Suprapubic skin (tissue), 4 donors: Measurements from ENCODE around the gene MACC1. TPM values are rescaled to one million over a fixed set of nuclear protein-coding genes. Genes with fewer than 3 reads are reported as not detected.
A peak's percentile ranks its signal among the peaks of the same experiment; 100 is the strongest.

Experiments used
- DNase-seq, 2 donors: peaks; one replicate each; pipeline ENCODE4 v3.0.0-alpha.2; 2019; ENCODE audit warnings: low spot score in 2 of 2
- H3K27ac ChIP-seq: fragments of 200-600 bp; sonication (generic); one replicate; pipeline ENCODE4 v1.5.1; 2019
- H3K27me3 ChIP-seq: fragments of 200-600 bp; sonication (generic); one replicate; pipeline ENCODE4 v1.5.1; 2019
- H3K36me3 ChIP-seq: fragments of 200-600 bp; sonication (generic); one replicate; pipeline ENCODE4 v1.5.1; 2019
- H3K4me1 ChIP-seq: fragments of 200-600 bp; sonication (generic); one replicate; pipeline ENCODE4 v1.5.1; 2019
- H3K4me3 ChIP-seq: fragments of 200-600 bp; sonication (generic); one replicate; pipeline ENCODE4 v1.5.1; 2019; ENCODE audit warnings: mild to moderate bottlenecking
- H3K9me3 ChIP-seq: fragments of 200-600 bp; sonication (generic); one replicate; pipeline ENCODE4 v1.5.1; 2019
- CTCF ChIP-seq, 2 donors: fragments of 200-600 bp in 1 of 2; fragments of 450-650 bp in 1 of 2; sonication (generic) in 1 of 2; IDR thresholded peaks; one replicate each; pipeline ENCODE4 v1.5.1; 2016 to 2019; ENCODE audit warnings: antibody characterized with exemption in 2 of 2, mild to moderate bottlenecking in 1 of 2, moderate library complexity in 1 of 2
- EP300 ChIP-seq: sonication (generic); formaldehyde crosslinking; IDR thresholded peaks from one replicate; pipeline ENCODE4 v1.6.1; 2017; ENCODE audit warnings: antibody characterized with exemption
- POLR2A ChIP-seq, 2 donors: fragments of 450-650 bp; IDR thresholded peaks; one replicate each; pipeline ENCODE4 v1.6.1; 2017; ENCODE audit warnings: antibody characterized with exemption in 2 of 2, mild to moderate bottlenecking in 2 of 2, moderate library complexity in 2 of 2
- POLR2AphosphoS5 ChIP-seq, 3 donors: sonication (generic); formaldehyde crosslinking; IDR thresholded peaks; one replicate each; pipeline ENCODE4 v1.6.1; 2017; ENCODE audit warnings: antibody characterized with exemption in 3 of 3
- WGBS: methylation state at CpG from one replicate; pipeline ENCODE4 v1.1.5; 2018; 5-methylcytosine and 5-hydroxymethylcytosine counted together
- total RNA-seq, 4 donors: library from RNA; depleted of rRNA; stranded (reverse); fragments of >200 nt; gene quantifications; one replicate each; pipeline ENCODE4 v1.1.0, GENCODE V29; 2016

The MACC1 gene
- total RNA-seq, 4 donors from 2014 or later, result 8.6 to 13.0 (median 11.5) TPM

DNA sequence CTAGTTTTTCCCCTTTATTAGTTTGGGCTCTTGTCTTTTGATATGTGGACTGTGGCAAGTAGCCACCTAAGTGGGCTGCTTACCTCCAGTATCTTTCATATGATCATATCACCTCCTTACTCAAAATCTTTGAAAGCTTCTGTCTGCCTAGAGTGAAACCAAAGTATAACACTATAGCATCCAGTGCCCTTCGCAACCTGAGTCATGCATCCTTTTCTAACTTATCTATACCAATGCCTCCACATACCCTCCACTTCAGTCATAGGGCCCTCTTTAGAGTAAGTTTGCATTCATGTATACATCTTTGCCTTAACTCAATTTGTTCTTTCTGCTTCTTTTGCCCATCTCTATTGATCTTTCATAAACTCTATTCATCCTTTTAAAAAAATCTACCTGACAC lies 15.7 kb upstream of the MACC1 start:
- TF ChIP-seq CTCF (IDR thresholded peaks at IDR 0.05), result no peak
- TF ChIP-seq POLR2AphosphoS5 (IDR thresholded peaks at IDR 0.05), result no peak
- no peak for TF ChIP-seq EP300
- TF ChIP-seq POLR2A (IDR thresholded peaks at IDR 0.05), result no peak
- no peaks in the 10 kb centered on the region for H3K36me3 ChIP-seq
- H3K27me3 ChIP-seq, result no peaks in the 10 kb centered on the region
- no peak overlapping the region for H3K27ac ChIP-seq
- WGBS, result 95% methylated on average over 1 of the region's 1 CpG
- no peak for DNase-seq
- no peak overlapping the region for H3K4me3 ChIP-seq
- H3K9me3 ChIP-seq, result no peaks in the 10 kb centered on the region
- no peaks in the 10 kb centered on the region for H3K4me1 ChIP-seq

DNA sequence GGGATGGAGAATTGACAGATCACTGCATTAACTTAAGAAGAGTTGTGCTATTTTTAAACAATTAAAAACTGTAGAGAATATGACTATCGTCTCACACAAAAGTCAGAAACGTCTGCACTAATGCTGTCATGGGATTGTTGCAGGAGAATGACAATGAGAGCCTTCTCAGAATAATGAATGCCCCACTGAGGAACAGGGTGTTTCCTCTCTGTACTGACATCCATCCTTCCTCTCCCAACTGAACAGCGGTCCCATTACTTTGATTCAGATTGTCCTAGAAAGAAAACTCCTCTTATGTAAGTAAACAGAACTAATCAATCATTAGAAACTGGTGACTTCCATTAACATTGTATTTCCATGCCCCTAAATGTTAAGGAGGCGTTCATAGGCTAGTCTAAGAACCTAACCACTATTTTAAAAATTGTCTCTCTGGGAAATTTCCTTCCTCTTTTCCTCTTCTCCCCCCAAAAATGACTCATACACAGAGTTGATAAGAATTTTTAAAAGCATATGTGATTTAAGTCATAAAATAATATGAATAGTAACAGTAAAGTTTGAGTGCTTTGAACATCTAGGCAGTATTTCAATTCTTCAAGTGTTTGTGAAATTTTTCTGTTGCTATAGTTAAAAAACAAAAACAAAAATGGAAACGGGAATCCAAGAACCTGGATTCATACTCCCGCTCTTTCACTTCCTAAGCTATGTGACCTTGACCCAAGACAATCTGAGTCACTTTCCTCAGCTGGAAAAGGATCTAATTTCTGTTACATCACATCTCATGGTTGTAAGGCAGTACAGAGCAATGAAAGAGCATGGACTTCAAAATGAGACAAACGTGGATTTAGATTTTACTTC lies 12.7 kb upstream of the MACC1 start:
- TF ChIP-seq EP300 (no peak), POLR2AphosphoS5 (IDR thresholded peaks at IDR 0.05) (no peak), POLR2A (IDR thresholded peaks at IDR 0.05) (no peak), CTCF (IDR thresholded peaks at IDR 0.05) (no peak)
- Histone ChIP-seq H3K27me3 (no peaks in the 10 kb centered on the region), H3K4me3 (no peak overlapping the region), H3K27ac (peak overlapping the region; percentile 33), H3K36me3 (no peaks in the 10 kb centered on the region), H3K4me1 (no peaks in the 10 kb centered on the region), H3K9me3 (no peaks in the 10 kb centered on the region)
- 56% methylated on average over 7 of the region's 7 CpGs for WGBS
- no peak for DNase-seq

GRCh38 chr7:20229081-20229480 lies 11.9 kb upstream of the MACC1 start:
- no peaks in the 10 kb centered on the region for H3K27me3 ChIP-seq
- no peaks in the 10 kb centered on the region for H3K9me3 ChIP-seq
- no peak overlapping the region for H3K4me3 ChIP-seq
- no peaks in the 10 kb centered on the region for H3K4me1 ChIP-seq
- 77% methylated on average over 3 of the region's 3 CpGs for WGBS
- H3K27ac ChIP-seq, result no peak overlapping the region
- no peaks in the 10 kb centered on the region for H3K36me3 ChIP-seq
- TF ChIP-seq CTCF (IDR thresholded peaks at IDR 0.05), result no peak
- TF ChIP-seq POLR2A (IDR thresholded peaks at IDR 0.05), result no peak
- no peak for TF ChIP-seq EP300
- no peak for TF ChIP-seq POLR2AphosphoS5 (IDR thresholded peaks at IDR 0.05)
- DNase-seq, result no peak

DNA sequence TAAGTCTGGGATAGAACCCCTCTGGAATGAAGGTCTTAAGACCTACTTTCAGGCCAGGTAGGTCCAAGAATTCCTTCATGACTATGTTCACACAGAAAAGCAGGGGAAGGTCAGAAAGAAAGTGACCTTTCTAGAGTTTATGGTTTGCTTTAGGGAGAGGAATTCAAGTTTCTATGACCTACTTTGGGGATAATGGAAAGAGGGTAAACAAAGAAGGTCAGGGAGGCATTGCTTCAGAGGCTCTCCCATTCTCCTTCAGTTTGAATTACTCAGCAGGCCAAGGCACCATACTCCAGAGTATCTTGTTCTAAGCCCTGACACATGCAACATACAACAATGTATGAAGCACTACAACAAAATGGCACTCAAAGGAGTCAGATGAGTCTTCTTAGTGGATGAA lies 11.5 kb upstream of the MACC1 start:
- H3K36me3 ChIP-seq, result no peaks in the 10 kb centered on the region
- H3K4me1 ChIP-seq, result no peaks in the 10 kb centered on the region
- no peaks in the 10 kb centered on the region for H3K9me3 ChIP-seq
- no peak for DNase-seq
- H3K4me3 ChIP-seq, result no peak overlapping the region
- H3K27ac ChIP-seq, result no peak overlapping the region
- H3K27me3 ChIP-seq, result no peaks in the 10 kb centered on the region
- TF ChIP-seq EP300 (no peak), CTCF (IDR thresholded peaks at IDR 0.05) (no peak), POLR2AphosphoS5 (IDR thresholded peaks at IDR 0.05) (no peak)

DNA sequence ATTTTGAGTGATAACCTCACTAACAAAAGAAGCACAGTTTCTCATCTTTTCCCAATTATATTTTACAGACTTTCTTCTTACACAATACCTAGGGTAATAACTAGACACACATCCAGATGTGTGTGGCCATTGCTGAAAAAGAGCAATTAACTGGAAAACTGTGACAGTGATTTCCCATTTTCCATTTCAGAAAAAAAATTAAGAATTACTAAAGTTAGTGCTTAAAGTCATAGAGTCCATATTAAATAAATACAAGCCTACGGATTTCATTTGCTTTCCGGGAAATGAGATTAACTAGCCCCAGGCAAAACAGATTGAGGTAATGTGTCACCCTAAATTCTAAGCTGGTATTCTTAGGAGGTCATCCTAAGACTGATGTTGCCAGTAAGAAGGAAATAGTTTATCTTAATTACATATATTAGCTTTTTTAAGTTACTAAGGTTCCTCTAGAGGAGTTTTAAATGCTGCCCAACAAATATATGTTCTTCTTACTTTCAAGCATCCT lies 10.2 kb upstream of the MACC1 start:
- Histone ChIP-seq H3K27me3 (no peaks in the 10 kb centered on the region), H3K4me1 (no peaks in the 10 kb centered on the region), H3K27ac (no peak overlapping the region), H3K4me3 (no peak overlapping the region), H3K36me3 (no peaks in the 10 kb centered on the region), H3K9me3 (no peaks in the 10 kb centered on the region)
- DNase-seq, result no peak
- WGBS, result 65% methylated on average over 2 of the region's 2 CpGs
- TF ChIP-seq POLR2AphosphoS5 (IDR thresholded peaks at IDR 0.05), result no peak
- TF ChIP-seq CTCF (IDR thresholded peaks at IDR 0.05), result no peak
- no peak for TF ChIP-seq EP300
- TF ChIP-seq POLR2A (IDR thresholded peaks at IDR 0.05), result no peak
